OCI-LY1 (cell line): ENCODE measurements around the gene TXLNG.

ENCODE experiments used
- H2AFZ ChIP-seq: fragments of 200-600 bp; sonication (generic), shearing (Covaris generic); 2 replicates; pipeline ENCODE4 v1.6.0; 2014; ENCODE audit warnings: antibody characterized with exemption, mild to moderate bottlenecking, low read length
- H3F3A ChIP-seq: fragments of 200-600 bp; sonication (generic), shearing (Covaris generic); 2 replicates; pipeline ENCODE4 v1.6.0; 2014; ENCODE audit warnings: mild to moderate bottlenecking, antibody characterized with exemption, low read length, moderate library complexity; ENCODE audit not compliant: insufficient read depth
- H3K27ac ChIP-seq: fragments of 200-600 bp; sonication (generic); 2 replicates; pipeline ENCODE4 v1.5.1; 2014; ENCODE audit warnings: low read length, mixed run types, mild to moderate bottlenecking, low read depth; ENCODE audit not compliant: poor library complexity, severe bottlenecking
- H3K27me3 ChIP-seq: fragments of 200-600 bp; sonication (generic); 2 replicates; pipeline ENCODE4 v1.6.0; 2014; ENCODE audit warnings: antibody characterized with exemption, mild to moderate bottlenecking, low read length, moderate library complexity; ENCODE audit not compliant: insufficient read depth
- H3K36me3 ChIP-seq: fragments of 200-600 bp; sonication (generic); 2 replicates; pipeline ENCODE4 v1.6.1; 2014; ENCODE audit warnings: mild to moderate bottlenecking, antibody characterized with exemption, low read length, moderate library complexity, mixed read lengths; ENCODE audit not compliant: insufficient read depth
- H3K4me1 ChIP-seq: fragments of 200-600 bp; sonication (generic); 2 replicates; pipeline ENCODE4 v1.5.1; 2014; ENCODE audit warnings: mild to moderate bottlenecking, low read length, moderate library complexity; ENCODE audit not compliant: insufficient read depth, severe bottlenecking
- H3K4me2 ChIP-seq: fragments of 200-600 bp; sonication (generic), shearing (Covaris generic); 2 replicates; pipeline ENCODE4 v1.6.1; 2014; ENCODE audit warnings: low read length
- H3K4me3 ChIP-seq: fragments of 200-600 bp; sonication (generic); 2 replicates; pipeline ENCODE4 v1.5.1; 2014; ENCODE audit warnings: low read length, low read depth, mild to moderate bottlenecking, mixed read lengths; ENCODE audit not compliant: poor library complexity, severe bottlenecking
- H3K79me2 ChIP-seq: fragments of 200-600 bp; shearing (Covaris generic); 2 replicates; pipeline ENCODE4 v1.6.1; 2016; ENCODE audit warnings: mixed run types, low read length, mixed read lengths; ENCODE audit not compliant: insufficient read depth
- H3K9ac ChIP-seq: fragments of 200-600 bp; sonication (generic), shearing (Covaris generic); 2 replicates; pipeline ENCODE4 v1.6.1; 2014; ENCODE audit warnings: mild to moderate bottlenecking, low read length, mixed read lengths
- H3K9me2 ChIP-seq: fragments of 200-600 bp; sonication (generic), shearing (Covaris generic); 2 replicates; pipeline ENCODE4 v1.6.1; 2014; ENCODE audit warnings: low read depth, mild to moderate bottlenecking, low read length, mixed read lengths
- H3K9me3 ChIP-seq: fragments of 200-600 bp; shearing (Covaris generic); 2 replicates; pipeline ENCODE4 v1.6.1; 2014; ENCODE audit warnings: low read length, mixed read lengths
- H4K20me1 ChIP-seq: fragments of 200-600 bp; sonication (generic), shearing (Covaris generic); 2 replicates; pipeline ENCODE4 v1.6.0; 2016; ENCODE audit warnings: mild to moderate bottlenecking, low read length; ENCODE audit not compliant: insufficient read depth
- EZH2 ChIP-seq: fragments of 200-600 bp; sonication (generic), shearing (Covaris generic); IDR thresholded peaks from 2 replicates; pipeline ENCODE4 v1.8.0; 2017; ENCODE audit warnings: borderline replicate concordance, mixed run types, mild to moderate bottlenecking, antibody characterized with exemption, low read length, moderate library complexity, mixed read lengths
- TF ChIP-seq, protein P1 (sequence below): fragments of 200-600 bp; sonication (generic), shearing (Covaris generic); IDR thresholded peaks from 2 replicates; pipeline ENCODE4 v1.5.1; 2017; ENCODE audit warnings: mild to moderate bottlenecking, antibody characterized with exemption, low read length, moderate library complexity, mixed read lengths

The TXLNG gene

GRCh38 chrX:16839219-16839851 is 53.1 kb downstream of the TXLNG start:
- no peak overlapping the region for H3K9ac ChIP-seq
- H3K9me2 ChIP-seq: no peaks in the 10 kb centered on the region
- H2AFZ ChIP-seq: no peak overlapping the region
- no peak overlapping the region for H3K4me2 ChIP-seq
- no peak overlapping the region for H3K4me3 ChIP-seq
- H3K27me3 ChIP-seq: no peaks in the 10 kb centered on the region
- H3K9me3 ChIP-seq: no peaks in the 10 kb centered on the region
- no peaks in the 10 kb centered on the region for H4K20me1 ChIP-seq
- no peaks in the 10 kb centered on the region for H3F3A ChIP-seq
- TF ChIP-seq EZH2: no peak
- TF ChIP-seq, protein P1, sequence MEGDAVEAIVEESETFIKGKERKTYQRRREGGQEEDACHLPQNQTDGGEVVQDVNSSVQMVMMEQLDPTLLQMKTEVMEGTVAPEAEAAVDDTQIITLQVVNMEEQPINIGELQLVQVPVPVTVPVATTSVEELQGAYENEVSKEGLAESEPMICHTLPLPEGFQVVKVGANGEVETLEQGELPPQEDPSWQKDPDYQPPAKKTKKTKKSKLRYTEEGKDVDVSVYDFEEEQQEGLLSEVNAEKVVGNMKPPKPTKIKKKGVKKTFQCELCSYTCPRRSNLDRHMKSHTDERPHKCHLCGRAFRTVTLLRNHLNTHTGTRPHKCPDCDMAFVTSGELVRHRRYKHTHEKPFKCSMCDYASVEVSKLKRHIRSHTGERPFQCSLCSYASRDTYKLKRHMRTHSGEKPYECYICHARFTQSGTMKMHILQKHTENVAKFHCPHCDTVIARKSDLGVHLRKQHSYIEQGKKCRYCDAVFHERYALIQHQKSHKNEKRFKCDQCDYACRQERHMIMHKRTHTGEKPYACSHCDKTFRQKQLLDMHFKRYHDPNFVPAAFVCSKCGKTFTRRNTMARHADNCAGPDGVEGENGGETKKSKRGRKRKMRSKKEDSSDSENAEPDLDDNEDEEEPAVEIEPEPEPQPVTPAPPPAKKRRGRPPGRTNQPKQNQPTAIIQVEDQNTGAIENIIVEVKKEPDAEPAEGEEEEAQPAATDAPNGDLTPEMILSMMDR: no peak
- peak overlapping the region; percentile 70 for H3K27ac ChIP-seq
- H3K36me3 ChIP-seq: peaks cover 91% of the 10 kb centered on the region
- peaks cover 10% of the 10 kb centered on the region for H3K4me1 ChIP-seq
- H3K79me2 ChIP-seq: no peaks in the 10 kb centered on the region

- Histone ChIP-seq H3F3A (no peaks in the 10 kb centered on the region), H4K20me1 (no peaks in the 10 kb centered on the region), H3K79me2 (no peaks in the 10 kb centered on the region), H3K27ac (no peak overlapping the region), H3K4me1 (peaks cover 10% of the 10 kb centered on the region), H3K27me3 (no peaks in the 10 kb centered on the region), H3K4me3 (no peak overlapping the region), H2AFZ (no peak overlapping the region), H3K9ac (no peak overlapping the region), H3K36me3 (peaks cover 91% of the 10 kb centered on the region), H3K9me3 (no peaks in the 10 kb centered on the region), H3K4me2 (no peak overlapping the region), H3K9me2 (no peaks in the 10 kb centered on the region)
- TF ChIP-seq EZH2: no peak
- TF ChIP-seq, protein P1: no peak
These were observed 53.7 kb downstream of the TXLNG start for GRCh38 chrX:16839852-16840460.

DNA sequence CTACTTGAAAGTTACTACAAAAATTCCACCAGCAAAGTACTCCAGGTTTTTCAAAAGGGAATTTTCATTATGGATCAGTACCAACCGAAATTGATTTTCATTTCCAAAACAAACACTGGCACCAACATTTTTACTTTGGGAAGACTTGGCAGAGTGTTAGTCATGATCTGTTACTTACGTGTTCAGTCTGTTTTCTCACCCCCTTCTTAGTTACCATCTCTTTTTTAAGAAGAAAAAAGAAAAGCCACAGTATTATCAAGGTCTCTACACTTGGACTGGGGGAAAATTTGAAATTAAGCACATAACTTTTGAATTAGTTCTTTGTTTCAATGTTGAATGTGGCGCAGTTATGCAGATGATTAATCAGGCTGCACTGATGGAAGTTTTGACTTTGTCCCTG is 56.4 kb downstream of the TXLNG start:
- Histone ChIP-seq H4K20me1 (no peaks in the 10 kb centered on the region), H3K4me2 (no peak overlapping the region), H3K9me3 (no peaks in the 10 kb centered on the region), H3K4me1 (peaks cover 10% of the 10 kb centered on the region), H3K27me3 (no peaks in the 10 kb centered on the region), H3K9ac (no peak overlapping the region), H3F3A (no peaks in the 10 kb centered on the region), H3K36me3 (peaks cover 89% of the 10 kb centered on the region), H3K9me2 (no peaks in the 10 kb centered on the region), H2AFZ (no peak overlapping the region), H3K79me2 (no peaks in the 10 kb centered on the region), H3K27ac (no peak overlapping the region), H3K4me3 (no peak overlapping the region)
- TF ChIP-seq, protein P1: no peak
- no peak for TF ChIP-seq EZH2
